Measurements from ENCODE around the gene ZNF396. TPM values are rescaled to one million over a fixed set of nuclear protein-coding genes. Genes with fewer than 3 reads are reported as not detected.

The ZNF396 gene
- total RNA-seq: under 1 TPM; 0.74 to 0.77 TPM

GRCh38 chr18:35376742-35377695 lies at the start of gene ZNF396:
TSS of gene ZNF396 (minus strand) at chr18:35377337. CDS start at chr18:35374292, 3,045 bp downstream.
- Mint-ChIP-seq H3K27me3 (ENCODE audit: low read depth) (no peaks in the 10 kb centered on the region), H3K27ac (peak within 1 kb of the TSS; percentile 13)
- CTCF ChIA-PET: interaction anchor here (0.6 to 0.7 kb wide), 2 partner anchors 26 to 460 kb away, joined by 3 to 7 read pairs; no protein-coding TSS in a partner anchor

GRCh38 chr18:35426786-35427185 lies 49.6 kb upstream of the ZNF396 start:
- no peaks in the 10 kb centered on the region for H3K36me3 Mint-ChIP-seq (ENCODE audit: low read depth)
- H3K4me1 Mint-ChIP-seq (ENCODE audit: low read depth): no peaks in the 10 kb centered on the region
- H3K27ac Mint-ChIP-seq: no peak overlapping the region
- intact Hi-C loops (cut with micrococcal nuclease): no loop called here
- H3K9me3 Mint-ChIP-seq: no peaks in the 10 kb centered on the region
- no peak overlapping the region for H3K4me3 Mint-ChIP-seq
- CTCF ChIA-PET: interaction anchor here (1.4 to 1.7 kb wide), 2 partner anchors 11 to 13 kb away, joined by 3 to 5 read pairs; no protein-coding TSS in a partner anchor
- no peaks in the 10 kb centered on the region for H3K27me3 Mint-ChIP-seq (ENCODE audit: low read depth)
- DNase-seq: no peak

More at GRCh38 chr18:35376742-35377695, at the start of gene ZNF396:
- peak within 1 kb of the TSS; percentile 79 for H3K4me3 Mint-ChIP-seq
- DNase-seq: peak; percentile 83
- H3K4me1 Mint-ChIP-seq (ENCODE audit: low read depth): peaks cover 6% of the 10 kb centered on the region
- intact Hi-C loops (cut with micrococcal nuclease): loop anchor here (1.0 to 10.0 kb wide), 5 partner anchors 33 to 512 kb away; partner anchors contain the start of genes ZNF24 and ZSCAN30
- H3K36me3 Mint-ChIP-seq (ENCODE audit: low read depth): no peaks in the 10 kb centered on the region
- no peaks in the 10 kb centered on the region for H3K9me3 Mint-ChIP-seq

- intact Hi-C loops (cut with micrococcal nuclease): no loop called here
- no peaks in the 10 kb centered on the region for H3K9me3 Mint-ChIP-seq
These were observed 47.2 kb upstream of the ZNF396 start for GRCh38 chr18:35424356-35424755.

GRCh38 chr18:35422237-35422636 lies 45.1 kb upstream of the ZNF396 start:
- Mint-ChIP-seq H3K27ac (no peak overlapping the region), H3K36me3 (ENCODE audit: low read depth) (no peaks in the 10 kb centered on the region), H3K9me3 (peaks cover 8% of the 10 kb centered on the region), H3K4me3 (no peak overlapping the region), H3K4me1 (ENCODE audit: low read depth) (no peaks in the 10 kb centered on the region), H3K27me3 (ENCODE audit: low read depth) (no peaks in the 10 kb centered on the region)
- intact Hi-C loops (cut with micrococcal nuclease): no loop called here
- CTCF ChIA-PET: interaction anchor here (0.6 to 2.4 kb wide), 2 partner anchors 14 to 103 kb away, joined by 3 to 10 read pairs; no protein-coding TSS in a partner anchor
- no peak for DNase-seq

More at GRCh38 chr18:35424356-35424755, 47.2 kb upstream of the ZNF396 start:
- no peak for DNase-seq
- no peaks in the 10 kb centered on the region for H3K36me3 Mint-ChIP-seq (ENCODE audit: low read depth)
- H3K4me3 Mint-ChIP-seq: no peak overlapping the region
- no peaks in the 10 kb centered on the region for H3K27me3 Mint-ChIP-seq (ENCODE audit: low read depth)
- H3K27ac Mint-ChIP-seq: no peak overlapping the region
- H3K4me1 Mint-ChIP-seq (ENCODE audit: low read depth): no peaks in the 10 kb centered on the region
- CTCF ChIA-PET: no interaction called here

- CTCF ChIA-PET: no interaction called here
- Mint-ChIP-seq H3K4me1 (ENCODE audit: low read depth) (peaks cover 21% of the 10 kb centered on the region), H3K9me3 (peaks cover 12% of the 10 kb centered on the region), H3K4me3 (no peak overlapping the region), H3K27me3 (ENCODE audit: low read depth) (no peaks in the 10 kb centered on the region), H3K27ac (no peak overlapping the region), H3K36me3 (ENCODE audit: low read depth) (no peaks in the 10 kb centered on the region)
- no peak for DNase-seq
- intact Hi-C loops (cut with micrococcal nuclease): loop anchor here (5.0 kb wide), 1 partner anchor 554 kb away; the partner anchor contains the start of gene RMP24
These were observed 41.5 kb upstream of the ZNF396 start for GRCh38 chr18:35418610-35419009.

- intact Hi-C loops (cut with micrococcal nuclease): loop anchor here (2.0 to 5.0 kb wide), 2 partner anchors 68 to 555 kb away; partner anchors contain the start of gene RMP24
- DNase-seq: no peak
- Mint-ChIP-seq H3K36me3 (ENCODE audit: low read depth) (no peaks in the 10 kb centered on the region), H3K9me3 (peaks cover 12% of the 10 kb centered on the region), H3K27me3 (ENCODE audit: low read depth) (no peaks in the 10 kb centered on the region), H3K4me3 (no peak overlapping the region), H3K4me1 (ENCODE audit: low read depth) (peaks cover 31% of the 10 kb centered on the region), H3K27ac (no peak overlapping the region)
- CTCF ChIA-PET: no interaction called here
These were observed 40.1 kb upstream of the ZNF396 start for GRCh38 chr18:35417223-35417622.

GRCh38 chr18:35415511-35416073 lies 38.5 kb upstream of the ZNF396 start:
- intact Hi-C loops (cut with micrococcal nuclease): loop anchor here (1.0 to 5.0 kb wide), 3 partner anchors 69 to 557 kb away; partner anchors contain the start of gene RMP24
- Mint-ChIP-seq H3K4me1 (ENCODE audit: low read depth) (peaks cover 38% of the 10 kb centered on the region), H3K9me3 (peaks cover 12% of the 10 kb centered on the region), H3K27me3 (ENCODE audit: low read depth) (no peaks in the 10 kb centered on the region), H3K27ac (no peak overlapping the region), H3K4me3 (peak overlapping the region; percentile 48), H3K36me3 (ENCODE audit: low read depth) (no peaks in the 10 kb centered on the region)
- no peak for DNase-seq
- CTCF ChIA-PET: interaction anchor here (1.0 kb wide), 1 partner anchor 29 kb away, joined by 3 read pairs; no protein-coding TSS in a partner anchor

GRCh38 chr18:35413163-35413511 lies 36.0 kb upstream of the ZNF396 start:
- CTCF ChIA-PET: interaction anchor here (0.6 to 1.7 kb wide), 3 partner anchors 14 to 183 kb away, joined by 5 to 6 read pairs (median 5); no protein-coding TSS in a partner anchor
- Mint-ChIP-seq H3K4me1 (ENCODE audit: low read depth) (peaks cover 38% of the 10 kb centered on the region), H3K4me3 (no peak overlapping the region), H3K9me3 (peaks cover 9% of the 10 kb centered on the region), H3K27ac (no peak overlapping the region), H3K27me3 (ENCODE audit: low read depth) (no peaks in the 10 kb centered on the region), H3K36me3 (ENCODE audit: low read depth) (no peaks in the 10 kb centered on the region)
- intact Hi-C loops (cut with micrococcal nuclease): no loop called here
- no peak for DNase-seq

- H3K36me3 Mint-ChIP-seq (ENCODE audit: low read depth): no peaks in the 10 kb centered on the region
- CTCF ChIA-PET: interaction anchor here (0.7 kb wide), 2 partner anchors 12 to 538 kb away, joined by 3 to 4 read pairs; no protein-coding TSS in a partner anchor
- H3K4me3 Mint-ChIP-seq: no peak overlapping the region
- intact Hi-C loops (cut with micrococcal nuclease): no loop called here
- H3K9me3 Mint-ChIP-seq: no peaks in the 10 kb centered on the region
- peaks cover 38% of the 10 kb centered on the region for H3K4me1 Mint-ChIP-seq (ENCODE audit: low read depth)
- no peak overlapping the region for H3K27ac Mint-ChIP-seq
- DNase-seq: no peak
- H3K27me3 Mint-ChIP-seq (ENCODE audit: low read depth): no peaks in the 10 kb centered on the region
These were observed 34.7 kb upstream of the ZNF396 start for GRCh38 chr18:35411625-35412351.

- no peak overlapping the region for H3K27ac Mint-ChIP-seq
- H3K4me1 Mint-ChIP-seq (ENCODE audit: low read depth): peaks cover 30% of the 10 kb centered on the region
- CTCF ChIA-PET: interaction anchor here (0.7 to 3.6 kb wide), 2 partner anchors 12 to 343 kb away, joined by 4 to 10 read pairs; no protein-coding TSS in a partner anchor
- H3K36me3 Mint-ChIP-seq (ENCODE audit: low read depth): no peaks in the 10 kb centered on the region
- DNase-seq: no peak
- H3K4me3 Mint-ChIP-seq: no peak overlapping the region
- intact Hi-C loops (cut with micrococcal nuclease): no loop called here
- no peaks in the 10 kb centered on the region for H3K9me3 Mint-ChIP-seq
- no peaks in the 10 kb centered on the region for H3K27me3 Mint-ChIP-seq (ENCODE audit: low read depth)
These were observed 33.4 kb upstream of the ZNF396 start for GRCh38 chr18:35410561-35410960.

- Mint-ChIP-seq H3K27me3 (ENCODE audit: low read depth) (no peaks in the 10 kb centered on the region), H3K27ac (no peak overlapping the region)
These were observed 32.8 kb upstream of the ZNF396 start for GRCh38 chr18:35409911-35410310.

More at GRCh38 chr18:35409911-35410310, 32.8 kb upstream of the ZNF396 start:
- H3K4me3 Mint-ChIP-seq: no peak overlapping the region
- no peak for DNase-seq
- intact Hi-C loops (cut with micrococcal nuclease): loop anchor here (2.0 to 5.0 kb wide), 4 partner anchors 167 to 872 kb away; no protein-coding TSS in a partner anchor
- CTCF ChIA-PET: interaction anchor here (0.6 to 3.6 kb wide), 3 partner anchors 12 to 102 kb away, joined by 3 to 10 read pairs (median 3); no protein-coding TSS in a partner anchor
- no peaks in the 10 kb centered on the region for H3K9me3 Mint-ChIP-seq
- peaks cover 24% of the 10 kb centered on the region for H3K4me1 Mint-ChIP-seq (ENCODE audit: low read depth)
- no peaks in the 10 kb centered on the region for H3K36me3 Mint-ChIP-seq (ENCODE audit: low read depth)
